HEK293 (cell line): ENCODE data around the gene NEURL4.

Experiments
- IKZF3 ChIP-seq: fragments of 450-650 bp; IDR thresholded peaks from 2 replicates; pipeline ENCODE4 v1.5.0; 2018; ENCODE audit warnings: missing biosample characterization, mild to moderate bottlenecking, missing genetic modification characterization, moderate library complexity
- KLF8 ChIP-seq: fragments of 450-650 bp; formaldehyde crosslinking; IDR thresholded peaks from 2 replicates; pipeline ENCODE4 v1.5.1; 2016; ENCODE audit warnings: missing biosample characterization, missing genetic modification characterization
- REST ChIP-seq: fragments of 450-650 bp; formaldehyde crosslinking; IDR thresholded peaks from 2 replicates; pipeline ENCODE4 v1.5.1; 2016; ENCODE audit warnings: missing biosample characterization, missing genetic modification characterization
- SP2 ChIP-seq: fragments of 450-650 bp; formaldehyde crosslinking; IDR thresholded peaks from 2 replicates; pipeline ENCODE4 v1.5.1; 2016; ENCODE audit warnings: missing biosample characterization, missing genetic modification characterization
- SP3 ChIP-seq: fragments of 450-650 bp; formaldehyde crosslinking; IDR thresholded peaks from 2 replicates; pipeline ENCODE4 v1.5.1; 2016; ENCODE audit warnings: missing biosample characterization, missing genetic modification characterization
- TCF7L2 ChIP-seq: IDR thresholded peaks from 2 replicates; pipeline ENCODE4 v1.6.1; 2011; ENCODE audit warnings: low read depth, mild to moderate bottlenecking, inconsistent platforms, low read length, moderate library complexity, borderline replicate concordance
- TRIM28 ChIP-seq: IDR thresholded peaks from 2 replicates; pipeline ENCODE4 v1.6.1; 2011; ENCODE audit warnings: low read length, control low read depth, borderline replicate concordance
- WT1 ChIP-seq: fragments of 450-650 bp; formaldehyde crosslinking; IDR thresholded peaks from 2 replicates; pipeline ENCODE4 v1.5.1; 2016; ENCODE audit warnings: missing biosample characterization, missing genetic modification characterization
- ZBTB21 ChIP-seq: fragments of 450-650 bp; formaldehyde crosslinking; IDR thresholded peaks from 2 replicates; pipeline ENCODE4 v1.5.1; 2017; ENCODE audit warnings: missing biosample characterization, missing genetic modification characterization
- ZFP3 ChIP-seq: fragments of 450-650 bp; formaldehyde crosslinking; IDR thresholded peaks from 2 replicates; pipeline ENCODE4 v1.5.1; 2016; ENCODE audit warnings: low read depth, missing biosample characterization, missing genetic modification characterization
- ZFP41 ChIP-seq: fragments of 450-650 bp; formaldehyde crosslinking; IDR thresholded peaks from 2 replicates; pipeline ENCODE4 v1.5.1; 2016; ENCODE audit warnings: missing biosample characterization, missing genetic modification characterization, borderline replicate concordance
- ZFP69B ChIP-seq: fragments of 450-650 bp; formaldehyde crosslinking; IDR thresholded peaks from 2 replicates; pipeline ENCODE4 v1.5.1; 2016; ENCODE audit warnings: missing biosample characterization, missing genetic modification characterization
- ZNF157 ChIP-seq: fragments of 450-650 bp; formaldehyde crosslinking; IDR thresholded peaks from 2 replicates; pipeline ENCODE4 v1.5.1; 2016; ENCODE audit warnings: missing biosample characterization, missing genetic modification characterization
- ZNF169 ChIP-seq: fragments of 450-650 bp; formaldehyde crosslinking; IDR thresholded peaks from 2 replicates; pipeline ENCODE4 v1.5.1; 2016; ENCODE audit warnings: missing biosample characterization, missing genetic modification characterization
- ZNF214 ChIP-seq: fragments of 450-650 bp; formaldehyde crosslinking; IDR thresholded peaks from 2 replicates; pipeline ENCODE4 v1.5.1; 2017; ENCODE audit warnings: missing biosample characterization, mild to moderate bottlenecking, missing genetic modification characterization, borderline replicate concordance
- ZNF239 ChIP-seq: fragments of 450-650 bp; formaldehyde crosslinking; IDR thresholded peaks from 2 replicates; pipeline ENCODE4 v1.5.1; 2016; ENCODE audit warnings: missing biosample characterization, missing genetic modification characterization
- ZNF324 ChIP-seq: fragments of 450-650 bp; formaldehyde crosslinking; IDR thresholded peaks from 2 replicates; pipeline ENCODE4 v1.5.1; 2016; ENCODE audit warnings: missing biosample characterization, missing genetic modification characterization
- ZNF426 ChIP-seq: fragments of 450-650 bp; formaldehyde crosslinking; IDR thresholded peaks from 2 replicates; pipeline ENCODE4 v1.5.1; 2017; ENCODE audit warnings: missing biosample characterization, missing genetic modification characterization, mild to moderate bottlenecking, inconsistent platforms, moderate library complexity
- ZNF513 ChIP-seq: fragments of 450-650 bp; IDR thresholded peaks from 2 replicates; pipeline ENCODE4 v1.5.1; 2018; ENCODE audit warnings: missing biosample characterization, missing genetic modification characterization
- ZNF518A ChIP-seq: fragments of 450-650 bp; formaldehyde crosslinking; conservative IDR thresholded peaks from 2 replicates; pipeline ENCODE4 v1.5.1; 2016; ENCODE audit warnings: low read depth, missing biosample characterization, missing genetic modification characterization
- ZNF600 ChIP-seq: fragments of 450-650 bp; formaldehyde crosslinking; IDR thresholded peaks from 2 replicates; pipeline ENCODE4 v1.5.1; 2016; ENCODE audit warnings: missing biosample characterization, missing genetic modification characterization
- ZNF624 ChIP-seq: fragments of 450-650 bp; formaldehyde crosslinking; IDR thresholded peaks from 2 replicates; pipeline ENCODE4 v1.5.1; 2017; ENCODE audit warnings: missing biosample characterization, missing genetic modification characterization
- ZNF660 ChIP-seq: fragments of 450-650 bp; IDR thresholded peaks from 2 replicates; pipeline ENCODE4 v1.5.1; 2018; ENCODE audit warnings: missing biosample characterization, mild to moderate bottlenecking, missing genetic modification characterization
- ZNF704 ChIP-seq: fragments of 450-650 bp; formaldehyde crosslinking; IDR thresholded peaks from 2 replicates; pipeline ENCODE4 v1.5.1; 2016; ENCODE audit warnings: missing biosample characterization, missing genetic modification characterization
- ZNF747 ChIP-seq: fragments of 450-650 bp; formaldehyde crosslinking; IDR thresholded peaks from 2 replicates; pipeline ENCODE4 v1.5.1; 2016; ENCODE audit warnings: missing biosample characterization, missing genetic modification characterization
- ZNF768 ChIP-seq: fragments of 450-650 bp; formaldehyde crosslinking; IDR thresholded peaks from 2 replicates; pipeline ENCODE4 v1.5.1; 2018; ENCODE audit warnings: missing biosample characterization, mild to moderate bottlenecking, missing genetic modification characterization
- ZNF776 ChIP-seq: fragments of 450-650 bp; formaldehyde crosslinking; IDR thresholded peaks from 2 replicates; pipeline ENCODE4 v1.5.0; 2017; ENCODE audit warnings: missing biosample characterization, missing genetic modification characterization, borderline replicate concordance

The NEURL4 gene

GRCh38 chr17:7314719-7315569 lies 14.2 kb downstream of the NEURL4 start, which contains the start of gene GPS2 (continued):
- peak; percentile 86 for TF ChIP-seq ZNF518A (tag by site-specific recombination)
- TF ChIP-seq ZNF513 (tag by site-specific recombination) = no peak
- no peak for TF ChIP-seq WT1 (tag by site-specific recombination)
- peak; percentile 65 for TF ChIP-seq ZBTB21 (tag by site-specific recombination)
- TF ChIP-seq ZFP69B (tag by site-specific recombination) = peak; percentile 73; the same call in 1 of the 2 replicates
- TF ChIP-seq ZNF214 (tag by site-specific recombination) = no peak
- TF ChIP-seq ZNF776 (tag by site-specific recombination) = no peak
- no peak; the same call in 1 of the 2 replicates for TF ChIP-seq ZNF704 (tag by site-specific recombination)
- no peak for TF ChIP-seq TCF7L2
- TF ChIP-seq ZNF600 (tag by site-specific recombination) = peak; percentile 69
- no peak for TF ChIP-seq ZNF169 (tag by site-specific recombination)
- TF ChIP-seq REST (tag by site-specific recombination) = peak; percentile 99
- TF ChIP-seq KLF8 (tag by site-specific recombination) = 0 out of 2 replicates have a peak, but pooled peaks have one; percentile 34
- TF ChIP-seq ZNF624 = no peak
- TF ChIP-seq ZNF157 (tag by site-specific recombination) = no peak
- TF ChIP-seq ZNF324 (tag by site-specific recombination) = no peak
- TF ChIP-seq SP3 (tag by site-specific recombination) = peak; percentile 58
- no peak for TF ChIP-seq ZNF768
- no peak for TF ChIP-seq ZFP41 (tag by site-specific recombination)
- no peak for TF ChIP-seq TRIM28
- TF ChIP-seq ZNF747 (tag by site-specific recombination) = no peak
- TF ChIP-seq SP2 (tag by site-specific recombination) = peak; percentile 82
- no peak for TF ChIP-seq IKZF3 (tag by site-specific recombination)
- no peak; the same call in 1 of the 2 replicates for TF ChIP-seq ZNF660 (tag by site-specific recombination)
- TF ChIP-seq ZFP3 = no peak
- TF ChIP-seq ZNF426 (tag by site-specific recombination) = no peak
- TF ChIP-seq ZNF239 (tag by site-specific recombination) = no peak
